ENCODE data around the gene DCST2.

DCST2 gene

GRCh38 chr1:155003227-155003765 is 30.3 kb downstream of the DCST2 start:
- no peaks in the 10 kb centered on the region for H3K27me3 ChIP-seq (ENCODE audit: insufficient read depth, low read length)
- no peaks in the 10 kb centered on the region for H3K36me3 ChIP-seq (ENCODE audit: insufficient read depth, low read depth, low read length)
- H3K4me1 ChIP-seq (ENCODE audit: insufficient read depth, low read length), result peaks cover 21% of the 10 kb centered on the region; the same call in 1 of the 2 replicates
- peak overlapping the region; percentile 93 for H3K27ac ChIP-seq (ENCODE audit: low read length)
- no peaks in the 10 kb centered on the region for H3K9me3 ChIP-seq (ENCODE audit: insufficient read depth, low read depth, low read length)
- peak overlapping the region; percentile 92 for H3K9ac ChIP-seq (ENCODE audit: low read depth, low read length)
- H3K4me3 ChIP-seq (ENCODE audit: low read length), result peak overlapping the region; percentile 96

GRCh38 chr1:155002464-155003226 is 30.9 kb downstream of the DCST2 start, which contains the start of gene ZBTB7B:
Gene ZBTB7B, plus strand, starts transcription at chr1:155002802. Its CDS starts 11,859 bp downstream, at chr1:155014661.
- no peaks in the 10 kb centered on the region for H3K9me3 ChIP-seq (ENCODE audit: insufficient read depth, low read depth, low read length)
- no peaks in the 10 kb centered on the region for H3K36me3 ChIP-seq (ENCODE audit: insufficient read depth, low read depth, low read length)
- H3K4me1 ChIP-seq (ENCODE audit: insufficient read depth, low read length), result peaks cover 17% of the 10 kb centered on the region; the same call in 1 of the 2 replicates
- peak within 1 kb of the TSS; percentile 93 for H3K27ac ChIP-seq (ENCODE audit: low read length)
- H3K27me3 ChIP-seq (ENCODE audit: insufficient read depth, low read length), result no peaks in the 10 kb centered on the region
- peak within 1 kb of the TSS; percentile 92 for H3K9ac ChIP-seq (ENCODE audit: low read depth, low read length)
- peak within 1 kb of the TSS; percentile 96 for H3K4me3 ChIP-seq (ENCODE audit: low read length)

- H3K4me3 ChIP-seq (ENCODE audit: low read length), result peak overlapping the region; percentile 91
- peaks cover 15% of the 10 kb centered on the region; the same call in 1 of the 2 replicates for H3K4me1 ChIP-seq (ENCODE audit: insufficient read depth, low read length)
- H3K36me3 ChIP-seq (ENCODE audit: insufficient read depth, low read depth, low read length), result no peaks in the 10 kb centered on the region
- no peaks in the 10 kb centered on the region for H3K9me3 ChIP-seq (ENCODE audit: insufficient read depth, low read depth, low read length)
- peak overlapping the region; percentile 11 for H3K27ac ChIP-seq (ENCODE audit: low read length)
- no peaks in the 10 kb centered on the region for H3K27me3 ChIP-seq (ENCODE audit: insufficient read depth, low read length)
- peak overlapping the region; percentile 79; the same call in 1 of the 2 replicates for H3K9ac ChIP-seq (ENCODE audit: low read depth, low read length)
These were observed 31.7 kb downstream of the DCST2 start for GRCh38 chr1:155001675-155002463.

- Histone ChIP-seq H3K36me3 (ENCODE audit: insufficient read depth, low read depth, low read length) (no peaks in the 10 kb centered on the region), H3K4me3 (ENCODE audit: low read length) (peak overlapping the region; percentile 91), H3K27ac (ENCODE audit: low read length) (peak overlapping the region; percentile 11), H3K27me3 (ENCODE audit: insufficient read depth, low read length) (no peaks in the 10 kb centered on the region), H3K9ac (ENCODE audit: low read depth, low read length) (peak overlapping the region; percentile 79; the same call in 1 of the 2 replicates), H3K4me1 (ENCODE audit: insufficient read depth, low read length) (peaks cover 15% of the 10 kb centered on the region; the same call in 1 of the 2 replicates), H3K9me3 (ENCODE audit: insufficient read depth, low read depth, low read length) (no peaks in the 10 kb centered on the region)
These were observed 32.2 kb downstream of the DCST2 start for GRCh38 chr1:155001425-155001674.

GRCh38 chr1:155000726-155001424 is 32.7 kb downstream of the DCST2 start:
- Histone ChIP-seq H3K36me3 (ENCODE audit: insufficient read depth, low read depth, low read length) (no peaks in the 10 kb centered on the region), H3K9ac (ENCODE audit: low read depth, low read length) (peak overlapping the region; percentile 79), H3K4me3 (ENCODE audit: low read length) (peak overlapping the region; percentile 91), H3K4me1 (ENCODE audit: insufficient read depth, low read length) (peaks cover 15% of the 10 kb centered on the region; the same call in 1 of the 2 replicates), H3K27me3 (ENCODE audit: insufficient read depth, low read length) (no peaks in the 10 kb centered on the region), H3K9me3 (ENCODE audit: insufficient read depth, low read depth, low read length) (no peaks in the 10 kb centered on the region), H3K27ac (ENCODE audit: low read length) (peak overlapping the region; percentile 83)

- Histone ChIP-seq H3K9ac (ENCODE audit: low read depth, low read length) (peak overlapping the region; percentile 79; the same call in 1 of the 2 replicates), H3K27ac (ENCODE audit: low read length) (peak overlapping the region; percentile 4), H3K4me1 (ENCODE audit: insufficient read depth, low read length) (peaks cover 14% of the 10 kb centered on the region; the same call in 1 of the 2 replicates), H3K4me3 (ENCODE audit: low read length) (peak overlapping the region; percentile 91), H3K36me3 (ENCODE audit: insufficient read depth, low read depth, low read length) (no peaks in the 10 kb centered on the region), H3K27me3 (ENCODE audit: insufficient read depth, low read length) (no peaks in the 10 kb centered on the region), H3K9me3 (ENCODE audit: insufficient read depth, low read depth, low read length) (no peaks in the 10 kb centered on the region)
These were observed 33.2 kb downstream of the DCST2 start for GRCh38 chr1:155000411-155000725.

- no peaks in the 10 kb centered on the region for H3K36me3 ChIP-seq (ENCODE audit: insufficient read depth, low read depth, low read length)
- peaks cover 10% of the 10 kb centered on the region; the same call in 1 of the 2 replicates for H3K4me1 ChIP-seq (ENCODE audit: insufficient read depth, low read length)
- no peaks in the 10 kb centered on the region for H3K27me3 ChIP-seq (ENCODE audit: insufficient read depth, low read length)
- peak overlapping the region; percentile 61 for H3K4me3 ChIP-seq (ENCODE audit: low read length)
- H3K27ac ChIP-seq (ENCODE audit: low read length), result peak overlapping the region; percentile 4
- H3K9ac ChIP-seq (ENCODE audit: low read depth, low read length), result peak overlapping the region; percentile 67; the same call in 1 of the 2 replicates
- no peaks in the 10 kb centered on the region for H3K9me3 ChIP-seq (ENCODE audit: insufficient read depth, low read depth, low read length)
These were observed 33.8 kb downstream of the DCST2 start for GRCh38 chr1:154999571-155000410.

- Histone ChIP-seq H3K9ac (ENCODE audit: low read depth, low read length) (peak overlapping the region; percentile 34; the same call in 1 of the 2 replicates), H3K4me3 (ENCODE audit: low read length) (peak overlapping the region; percentile 61)
These were observed 34.6 kb downstream of the DCST2 start for GRCh38 chr1:154998818-154999570.

GRCh38 chr1:154998201-154998780 is 35.3 kb downstream of the DCST2 start:
- Histone ChIP-seq H3K36me3 (ENCODE audit: insufficient read depth, low read depth, low read length) (no peaks in the 10 kb centered on the region), H3K27me3 (ENCODE audit: insufficient read depth, low read length) (no peaks in the 10 kb centered on the region), H3K9me3 (ENCODE audit: insufficient read depth, low read depth, low read length) (no peaks in the 10 kb centered on the region), H3K9ac (ENCODE audit: low read depth, low read length) (no peak overlapping the region), H3K4me1 (ENCODE audit: insufficient read depth, low read length) (peaks cover 3% of the 10 kb centered on the region; the same call in 1 of the 2 replicates), H3K4me3 (ENCODE audit: low read length) (no peak overlapping the region; the same call in 1 of the 2 replicates), H3K27ac (ENCODE audit: low read length) (no peak overlapping the region)

More at GRCh38 chr1:154998818-154999570, 34.6 kb downstream of the DCST2 start:
- Histone ChIP-seq H3K9me3 (ENCODE audit: insufficient read depth, low read depth, low read length) (no peaks in the 10 kb centered on the region), H3K4me1 (ENCODE audit: insufficient read depth, low read length) (peaks cover 3% of the 10 kb centered on the region; the same call in 1 of the 2 replicates), H3K27me3 (ENCODE audit: insufficient read depth, low read length) (no peaks in the 10 kb centered on the region), H3K36me3 (ENCODE audit: insufficient read depth, low read depth, low read length) (no peaks in the 10 kb centered on the region), H3K27ac (ENCODE audit: low read length) (no peak overlapping the region)

All from iPS-20b (cell line).